Lower leg skin (tissue), 3 donors: ENCODE data around the gene KLHDC3.

Experiments used
- POLR2A ChIP-seq, 2 donors: fragments of 450-650 bp; IDR thresholded peaks; one replicate each; pipeline ENCODE4 v1.6.1; 2016 to 2017; ENCODE audit warnings: antibody characterized with exemption in 2 of 2, mild to moderate bottlenecking in 1 of 2, moderate library complexity in 1 of 2
- TF ChIP-seq, protein P1 (sequence below), 3 donors: fragments of 450-650 bp; IDR thresholded peaks; one replicate each; pipeline ENCODE4 v1.5.1; 2016; ENCODE audit warnings: antibody characterized with exemption in 3 of 3, mild to moderate bottlenecking in 3 of 3, moderate library complexity in 2 of 3

DNA sequence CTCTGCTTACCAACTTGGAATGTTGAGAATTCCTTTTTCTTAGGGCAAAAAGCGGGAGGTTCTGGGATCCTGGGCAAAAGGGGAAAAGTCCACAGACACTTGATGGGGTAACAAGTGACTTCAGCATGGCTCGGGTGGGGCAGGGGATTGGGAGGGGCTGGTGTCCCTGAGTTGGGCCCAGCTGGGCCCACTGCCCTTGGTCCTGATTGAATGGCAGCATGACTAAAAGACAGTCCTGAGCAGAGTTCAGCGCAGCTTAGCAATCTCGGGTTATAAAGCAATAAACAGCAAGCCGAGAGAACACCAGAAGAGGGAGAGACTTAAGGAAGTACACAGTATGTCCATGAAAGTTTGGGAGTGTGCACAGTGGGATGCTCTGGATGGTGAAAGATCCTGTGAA is 24.1 kb upstream of the KLHDC3 start:
- TF ChIP-seq, protein P1, sequence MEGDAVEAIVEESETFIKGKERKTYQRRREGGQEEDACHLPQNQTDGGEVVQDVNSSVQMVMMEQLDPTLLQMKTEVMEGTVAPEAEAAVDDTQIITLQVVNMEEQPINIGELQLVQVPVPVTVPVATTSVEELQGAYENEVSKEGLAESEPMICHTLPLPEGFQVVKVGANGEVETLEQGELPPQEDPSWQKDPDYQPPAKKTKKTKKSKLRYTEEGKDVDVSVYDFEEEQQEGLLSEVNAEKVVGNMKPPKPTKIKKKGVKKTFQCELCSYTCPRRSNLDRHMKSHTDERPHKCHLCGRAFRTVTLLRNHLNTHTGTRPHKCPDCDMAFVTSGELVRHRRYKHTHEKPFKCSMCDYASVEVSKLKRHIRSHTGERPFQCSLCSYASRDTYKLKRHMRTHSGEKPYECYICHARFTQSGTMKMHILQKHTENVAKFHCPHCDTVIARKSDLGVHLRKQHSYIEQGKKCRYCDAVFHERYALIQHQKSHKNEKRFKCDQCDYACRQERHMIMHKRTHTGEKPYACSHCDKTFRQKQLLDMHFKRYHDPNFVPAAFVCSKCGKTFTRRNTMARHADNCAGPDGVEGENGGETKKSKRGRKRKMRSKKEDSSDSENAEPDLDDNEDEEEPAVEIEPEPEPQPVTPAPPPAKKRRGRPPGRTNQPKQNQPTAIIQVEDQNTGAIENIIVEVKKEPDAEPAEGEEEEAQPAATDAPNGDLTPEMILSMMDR (IDR thresholded peaks at IDR 0.05) = no peak
- TF ChIP-seq POLR2A (IDR thresholded peaks at IDR 0.05) = no peak
